Naive thymus-derived CD4-positive, alpha-beta T cell (primary cell): ENCODE measurements around the gene LEKR1. TPM values are rescaled to one million over a fixed set of nuclear protein-coding genes. Genes with fewer than 3 reads are reported as not detected.

ENCODE experiments used
- ATAC-seq: fragments of 150-1000 bp; cut with Tn5 transposase; 2 replicates; pipeline ENCODE4 v1.10.0; 2021; ENCODE audit warnings: mild to moderate bottlenecking, moderate library complexity
- CTCF ChIA-PET: fragments of 350-600 bp; sonication (Branson Sonifier 250); formaldehyde crosslinking; loops from one replicate; lab custom pipeline; 2021; ENCODE audit warnings: antibody characterized with exemption; lab: Charles Lee
- POLR2A ChIA-PET: fragments of 350-600 bp; sonication (Branson Sonifier 250); formaldehyde crosslinking; loops from one replicate; lab custom pipeline; 2021; ENCODE audit warnings: antibody characterized with exemption, inconsistent platforms; lab: Charles Lee
- DNase-seq, 9 donors: peaks; one replicate each; pipeline versions ENCODE4 v3.0.0 to v3.0.0-alpha.2; 2020 to 2022; ENCODE audit warnings: mixed read lengths in 1 of 9
- H3K27ac ChIP-seq: one replicate; pipeline ENCODE4 v1.7.0; 2013; ENCODE audit warnings: mild to moderate bottlenecking, low read depth, low read length, moderate library complexity
- H3K27me3 ChIP-seq, 2 donors: one replicate each; pipeline ENCODE4 v1.7.0; 2013; ENCODE audit warnings: low read length in 2 of 2, mild to moderate bottlenecking in 2 of 2, moderate library complexity in 2 of 2; ENCODE audit not compliant: control insufficient read depth in 2 of 2, insufficient read depth in 2 of 2
- H3K36me3 ChIP-seq, 3 experiments: 1 replicate in 2 of 3; 2 replicates in 1 of 3; pipeline ENCODE4 v1.7.0; 2013; ENCODE audit warnings: low read length in 3 of 3, mild to moderate bottlenecking in 3 of 3, moderate library complexity in 1 of 3; ENCODE audit not compliant: insufficient read depth in 3 of 3, control insufficient read depth in 2 of 3
- H3K4me1 ChIP-seq, 2 donors: one replicate each; pipeline ENCODE4 v1.7.0; 2013; ENCODE audit warnings: low read length in 2 of 2, mild to moderate bottlenecking in 2 of 2, moderate library complexity in 1 of 2; ENCODE audit not compliant: control insufficient read depth in 2 of 2, insufficient read depth in 2 of 2
- H3K4me3 ChIP-seq: 2 replicates; pipeline ENCODE4 v1.7.0; 2013; ENCODE audit warnings: mild to moderate bottlenecking, low read length
- H3K9me3 ChIP-seq, 3 experiments: 1 replicate in 2 of 3; 2 replicates in 1 of 3; pipeline ENCODE4 v1.7.0; 2013; ENCODE audit warnings: low read length in 3 of 3; ENCODE audit not compliant: control insufficient read depth in 2 of 3
- H3K27ac Mint-ChIP-seq, 9 donors: one replicate each; pipeline ENCODE4 v1.8.0; 2020 to 2022; ENCODE audit warnings: mixed read lengths in 9 of 9, mild to moderate bottlenecking in 8 of 9, moderate library complexity in 5 of 9, inconsistent platforms in 2 of 9
- H3K27me3 Mint-ChIP-seq, 5 donors: one replicate each; pipeline ENCODE4 v1.8.0; 2021 to 2022; ENCODE audit warnings: mixed read lengths in 5 of 5, mild to moderate bottlenecking in 1 of 5
- H3K36me3 Mint-ChIP-seq, 5 donors: one replicate each; pipeline ENCODE4 v1.8.0; 2020 to 2022; ENCODE audit warnings: mixed read lengths in 5 of 5, mild to moderate bottlenecking in 3 of 5, inconsistent platforms in 1 of 5
- H3K4me1 Mint-ChIP-seq, 7 donors: one replicate each; pipeline ENCODE4 v1.8.0; 2020 to 2022; ENCODE audit warnings: mixed read lengths in 7 of 7, mild to moderate bottlenecking in 3 of 7, inconsistent platforms in 1 of 7
- H3K4me3 Mint-ChIP-seq, 10 donors: one replicate each; pipeline ENCODE4 v1.8.0; 2020 to 2022; ENCODE audit warnings: mild to moderate bottlenecking in 10 of 10, mixed read lengths in 10 of 10, moderate library complexity in 6 of 10, inconsistent platforms in 2 of 10
- H3K9me3 Mint-ChIP-seq, 11 donors: one replicate each; pipeline ENCODE4 v1.8.0; 2020 to 2022; ENCODE audit warnings: mixed read lengths in 11 of 11, mild to moderate bottlenecking in 4 of 11, inconsistent platforms in 1 of 11, moderate library complexity in 1 of 11
- intact Hi-C, 2 donors: fragments of 100-400 bp; cut with micrococcal nuclease; formaldehyde crosslinking; loops; one replicate each; pipeline ENCODE4 v1.15.1; 2023
- polyA plus RNA-seq, 2 donors: library from polyadenylated mRNA; unstranded; fragments of 300-500 nt; fragmentation: Illumina TruSeq; gene quantifications; one replicate each; pipeline ENCODE4 v1.2.3, GENCODE V29; 2021
- total RNA-seq, 6 experiments: library from RNA in 5 of 6; stranded (reverse) in 5 of 6; gene quantifications; 1 replicate in 5 of 6; 2 replicates in 1 of 6; pipeline ENCODE4 v1.2.3 and lab custom pipeline; 2021 to 2026

The LEKR1 gene
- total and polyA plus RNA-seq, 7 experiments from 2014 or later: 0.19 to 5.1 (median 0.81) TPM

DNA sequence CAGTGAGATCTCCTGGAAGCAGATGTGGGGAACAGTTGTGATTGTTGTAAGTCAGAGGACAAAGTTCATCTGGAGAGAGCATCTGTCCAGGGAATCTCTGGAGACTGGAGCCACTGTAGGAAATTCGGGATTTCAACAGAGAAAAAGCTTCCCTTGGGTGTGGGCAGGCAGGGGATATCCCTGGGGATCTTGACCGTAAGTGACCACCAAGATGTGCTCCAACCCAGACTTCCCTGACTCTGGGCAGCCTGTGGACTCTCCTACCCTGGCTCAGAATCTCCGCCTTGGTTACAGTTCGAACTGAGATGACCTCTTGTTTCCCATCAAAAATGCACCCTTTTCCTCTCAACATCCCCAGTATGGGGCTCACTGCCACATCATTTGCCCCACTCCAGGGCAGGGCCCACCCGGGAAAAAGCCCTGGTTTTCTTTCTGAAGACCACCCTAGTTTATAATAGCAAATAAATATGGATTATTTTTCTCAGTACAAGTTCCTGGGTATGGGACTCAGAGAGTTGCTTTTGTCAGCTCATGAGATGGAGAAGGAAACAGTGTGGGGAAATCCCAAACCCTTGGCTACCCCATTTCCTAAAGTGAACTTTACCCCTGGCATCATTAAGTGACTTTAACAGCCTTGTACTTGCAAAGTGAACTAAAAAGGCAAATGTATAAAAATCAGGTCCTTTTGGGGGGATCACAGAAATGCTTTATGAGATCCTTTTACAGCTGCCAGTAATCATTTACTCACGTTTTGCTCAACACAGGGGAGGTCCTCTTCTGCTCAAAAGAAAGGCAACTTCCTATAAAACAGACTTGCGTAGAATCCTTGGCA lies 243.9 kb downstream of the LEKR1 start:
- Histone ChIP-seq H3K4me3 (no peak overlapping the region), H3K4me1 (peaks cover 7 to 30% of the 10 kb centered on the region in 2 donors), H3K9me3 (no peaks in the 10 kb centered on the region), H3K27ac (no peak overlapping the region), H3K36me3 (no peaks in the 10 kb centered on the region), H3K27me3 (no peaks in the 10 kb centered on the region)
- Mint-ChIP-seq H3K4me1 (peaks cover 10 to 42% (median 19%) of the 10 kb centered on the region in 7 donors), H3K27me3 (no peaks in the 10 kb centered on the region), H3K36me3 (peaks cover 0 to 3% (median 0%) of the 10 kb centered on the region in 5 donors), H3K4me3 (no peak overlapping the region), H3K27ac (peak overlapping the region in 1 of 9 donors; percentile 51), H3K9me3 (peaks cover 0 to 1% (median 0%) of the 10 kb centered on the region in 11 donors)
- intact Hi-C loops: loop anchor here in 1 of 2 donors (5.0 kb wide), 2 partner anchors 143 to 253 kb away; no protein-coding TSS in a partner anchor
- no peak for DNase-seq
- ChIA-PET CTCF (no interaction called here), POLR2A (no interaction called here)
- ATAC-seq: no peak

- Mint-ChIP-seq H3K4me1 (peaks cover 10 to 47% (median 19%) of the 10 kb centered on the region in 7 donors), H3K36me3 (peaks cover 0 to 3% (median 0%) of the 10 kb centered on the region in 5 donors), H3K9me3 (peaks cover 0 to 1% (median 0%) of the 10 kb centered on the region in 11 donors), H3K27ac (no peak overlapping the region), H3K4me3 (no peak overlapping the region), H3K27me3 (no peaks in the 10 kb centered on the region)
- Histone ChIP-seq H3K36me3 (no peaks in the 10 kb centered on the region), H3K4me1 (peaks cover 7 to 24% of the 10 kb centered on the region in 2 donors), H3K27ac (no peak overlapping the region), H3K9me3 (no peaks in the 10 kb centered on the region), H3K4me3 (no peak overlapping the region), H3K27me3 (no peaks in the 10 kb centered on the region)
- CTCF ChIA-PET: no interaction called here
- intact Hi-C loops: no loop called here
- POLR2A ChIA-PET: no interaction called here
- no peak for ATAC-seq
- DNase-seq: no peak
These were observed 244.5 kb downstream of the LEKR1 start for GRCh38 chr3:157070678-157070999.

GRCh38 chr3:157071744-157072525 lies 245.8 kb downstream of the LEKR1 start:
- peak overlapping the region in 1 of 9 donors; percentile 65 for H3K27ac Mint-ChIP-seq

DNA sequence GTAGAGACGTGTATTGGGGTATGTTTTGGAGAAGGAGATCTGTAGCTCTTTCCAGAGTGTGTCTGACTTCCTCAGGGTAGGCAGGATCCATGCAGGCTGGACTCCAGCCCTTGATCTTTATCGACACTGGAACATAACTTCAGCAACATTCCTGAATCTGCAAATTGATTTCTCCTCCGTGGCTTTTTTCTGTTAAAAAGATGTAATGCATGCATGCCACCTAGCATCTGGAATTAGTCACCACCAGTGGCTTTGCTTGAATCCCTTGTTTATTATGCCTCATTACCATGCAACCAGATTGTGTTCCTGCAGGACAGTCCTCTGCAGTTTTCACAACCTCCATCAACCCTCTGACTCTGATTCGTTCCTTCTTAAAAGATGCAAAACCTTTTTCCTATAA lies 247.7 kb downstream of the LEKR1 start:
- peaks cover 0 to 3% (median 0%) of the 10 kb centered on the region in 5 donors for H3K36me3 Mint-ChIP-seq
- no peak overlapping the region for H3K27ac ChIP-seq
- H3K4me1 Mint-ChIP-seq: peaks cover 0 to 48% (median 3%) of the 10 kb centered on the region in 7 donors
- no peaks in the 10 kb centered on the region for H3K36me3 ChIP-seq
- no peak overlapping the region for H3K4me3 Mint-ChIP-seq
- no peak for DNase-seq
- no peak overlapping the region for H3K4me3 ChIP-seq
- no peaks in the 10 kb centered on the region for H3K9me3 ChIP-seq
- ChIA-PET CTCF (interaction anchor here (0.6 kb wide), 1 partner anchor 509 kb away, joined by 3 read pairs; no protein-coding TSS in a partner anchor), POLR2A (no interaction called here)
- no peak for ATAC-seq
- no peaks in the 10 kb centered on the region for H3K4me1 ChIP-seq
- H3K27me3 ChIP-seq: no peaks in the 10 kb centered on the region
- no peaks in the 10 kb centered on the region for H3K27me3 Mint-ChIP-seq
- intact Hi-C loops: no loop called here
- H3K27ac Mint-ChIP-seq: no peak overlapping the region
- peaks cover 0 to 1% (median 0%) of the 10 kb centered on the region in 11 donors for H3K9me3 Mint-ChIP-seq

More at GRCh38 chr3:157071744-157072525, 245.8 kb downstream of the LEKR1 start:
- H3K36me3 ChIP-seq: no peaks in the 10 kb centered on the region
- H3K36me3 Mint-ChIP-seq: peaks cover 0 to 3% (median 0%) of the 10 kb centered on the region in 5 donors
- no peak overlapping the region for H3K4me3 ChIP-seq
- peaks cover 2 to 11% of the 10 kb centered on the region in 2 donors for H3K4me1 ChIP-seq
- H3K9me3 Mint-ChIP-seq: peaks cover 0 to 1% (median 0%) of the 10 kb centered on the region in 11 donors
- H3K27me3 ChIP-seq: no peaks in the 10 kb centered on the region
- intact Hi-C loops: no loop called here
- no peak for ATAC-seq
- H3K4me3 Mint-ChIP-seq: no peak overlapping the region
- DNase-seq: no peak
- no peaks in the 10 kb centered on the region for H3K27me3 Mint-ChIP-seq
- no peak overlapping the region for H3K27ac ChIP-seq
- H3K9me3 ChIP-seq: no peaks in the 10 kb centered on the region
- CTCF ChIA-PET: no interaction called here
- POLR2A ChIA-PET: no interaction called here
- peaks cover 7 to 48% (median 10%) of the 10 kb centered on the region in 7 donors for H3K4me1 Mint-ChIP-seq

GRCh38 chr3:157074490-157074889 lies 248.3 kb downstream of the LEKR1 start:
- DNase-seq (no peak), ATAC-seq (no peak)
- peaks cover 0 to 48% (median 3%) of the 10 kb centered on the region in 7 donors for H3K4me1 Mint-ChIP-seq
- H3K9me3 Mint-ChIP-seq: peaks cover 0 to 1% (median 0%) of the 10 kb centered on the region in 11 donors
- H3K4me3 ChIP-seq: no peak overlapping the region
- no peaks in the 10 kb centered on the region for H3K27me3 ChIP-seq
- intact Hi-C loops: no loop called here
- H3K27me3 Mint-ChIP-seq: no peaks in the 10 kb centered on the region
- H3K4me3 Mint-ChIP-seq: no peak overlapping the region
- H3K4me1 ChIP-seq: no peaks in the 10 kb centered on the region
- CTCF ChIA-PET: no interaction called here
- H3K36me3 Mint-ChIP-seq: peaks cover 0 to 3% (median 0%) of the 10 kb centered on the region in 5 donors
- H3K27ac Mint-ChIP-seq: no peak overlapping the region
- H3K36me3 ChIP-seq: no peaks in the 10 kb centered on the region
- no peak overlapping the region for H3K27ac ChIP-seq
- H3K9me3 ChIP-seq: no peaks in the 10 kb centered on the region
- POLR2A ChIA-PET: interaction anchor here (0.6 kb wide), 1 partner anchor 14 kb away, joined by 3 read pairs; no protein-coding TSS in a partner anchor

GRCh38 chr3:157074981-157075380 lies 248.8 kb downstream of the LEKR1 start:
- Histone ChIP-seq H3K27ac (no peak overlapping the region), H3K4me1 (no peaks in the 10 kb centered on the region), H3K36me3 (no peaks in the 10 kb centered on the region), H3K9me3 (no peaks in the 10 kb centered on the region), H3K27me3 (no peaks in the 10 kb centered on the region), H3K4me3 (no peak overlapping the region)
- H3K27me3 Mint-ChIP-seq: no peaks in the 10 kb centered on the region
- intact Hi-C loops: no loop called here
- ChIA-PET CTCF (interaction anchor here (0.7 kb wide), 1 partner anchor 122 kb away, joined by 3 read pairs; no protein-coding TSS in a partner anchor), POLR2A (interaction anchor here (0.6 kb wide), 1 partner anchor 14 kb away, joined by 3 read pairs; no protein-coding TSS in a partner anchor)
- peaks cover 0 to 1% (median 0%) of the 10 kb centered on the region in 11 donors for H3K9me3 Mint-ChIP-seq
- H3K4me3 Mint-ChIP-seq: no peak overlapping the region
- H3K36me3 Mint-ChIP-seq: peaks cover 0 to 3% (median 0%) of the 10 kb centered on the region in 5 donors
- ATAC-seq (no peak), DNase-seq (no peak)
- H3K27ac Mint-ChIP-seq: no peak overlapping the region
- H3K4me1 Mint-ChIP-seq: peaks cover 0 to 47% (median 3%) of the 10 kb centered on the region in 7 donors
